Thoracic aorta (tissue), 2 donors: Measurements from ENCODE around the gene ENHO. TPM values are rescaled to one million over a fixed set of nuclear protein-coding genes. Genes with fewer than 3 reads are reported as not detected.

Experiments used
- ATAC-seq: fragments of 150-250 bp; one replicate; pipeline ENCODE4 v1.8.0; 2017; ENCODE audit warnings: low read depth; ENCODE audit not compliant: insufficient number of reproducible peaks, low FRiP score
- DNase-seq: peaks from one replicate; pipeline ENCODE4 v3.0.0-alpha.2; 2020; ENCODE audit warnings: low spot score
- H3K27ac ChIP-seq, 2 donors: fragments of 200-600 bp; sonication (generic); 1 replicate in 1 of 2; 2 replicates in 1 of 2; pipeline ENCODE4 v1.5.1; 2016; ENCODE audit warnings: mild to moderate bottlenecking in 2 of 2, moderate library complexity in 2 of 2
- H3K27me3 ChIP-seq: fragments of 200-600 bp; sonication (generic); replicated peaks from 2 replicates; pipeline ENCODE4 v1.6.0; 2016; ENCODE audit warnings: mild to moderate bottlenecking; ENCODE audit not compliant: insufficient read depth
- H3K36me3 ChIP-seq: fragments of 200-600 bp; sonication (generic); one replicate; pipeline ENCODE4 v1.5.1; 2016
- H3K4me1 ChIP-seq, 2 donors: fragments of 200-600 bp; sonication (generic); 1 replicate in 1 of 2; 2 replicates in 1 of 2; pipeline versions ENCODE4 v1.5.1 to v1.6.0; 2016; ENCODE audit warnings: low read depth in 2 of 2, mild to moderate bottlenecking in 1 of 2; ENCODE audit not compliant: control insufficient read depth in 1 of 2
- H3K4me3 ChIP-seq: fragments of 200-600 bp; sonication (generic); 2 replicates; pipeline ENCODE4 v1.5.1; 2016; ENCODE audit warnings: mild to moderate bottlenecking
- H3K9me3 ChIP-seq: fragments of 200-600 bp; sonication (generic); 2 replicates; pipeline ENCODE4 v1.5.1; 2016
- CTCF ChIP-seq: fragments of 200-600 bp; sonication (generic); IDR thresholded peaks from one replicate; pipeline ENCODE4 v1.5.1; 2019; ENCODE audit warnings: antibody characterized with exemption
- total RNA-seq, 2 donors: library from RNA; depleted of rRNA; stranded (reverse); fragments of >200 nt; gene quantifications; one replicate each; pipeline versions ENCODE4 v1.1.0 to v1.2.3, GENCODE V29; 2016

The ENHO gene
- total RNA-seq: not detected

GRCh38 chr9:34522971-34523797 lies at the start of gene ENHO:
TSS of gene ENHO (minus strand) at chr9:34522990. CDS start at chr9:34521695, 1,295 bp downstream.
- no peak within 1 kb of the TSS for H3K27ac ChIP-seq
- TF ChIP-seq CTCF: no peak
- no peaks in the 10 kb centered on the region for H3K27me3 ChIP-seq
- peak within 1 kb of the TSS; percentile 80 for H3K4me3 ChIP-seq
- no peaks in the 10 kb centered on the region for H3K36me3 ChIP-seq
- H3K4me1 ChIP-seq: peaks cover 0 to 14% of the 10 kb centered on the region in 2 donors
- DNase-seq (peak; percentile 28), ATAC-seq (peak; percentile 96)
- H3K9me3 ChIP-seq: no peaks in the 10 kb centered on the region

GRCh38 chr9:34572092-34572491 lies 49.3 kb upstream of the ENHO start:
- TF ChIP-seq CTCF: no peak
- DNase-seq (no peak), ATAC-seq (no peak)
- no peaks in the 10 kb centered on the region for H3K27me3 ChIP-seq
- no peaks in the 10 kb centered on the region for H3K36me3 ChIP-seq
- H3K9me3 ChIP-seq: no peaks in the 10 kb centered on the region
- no peak overlapping the region for H3K4me3 ChIP-seq
- no peaks in the 10 kb centered on the region for H3K4me1 ChIP-seq
- no peak overlapping the region for H3K27ac ChIP-seq

- no peak for DNase-seq
- no peak for ATAC-seq
- H3K27me3 ChIP-seq: peaks cover 3% of the 10 kb centered on the region
- no peak for TF ChIP-seq CTCF
- no peak overlapping the region for H3K4me3 ChIP-seq
- no peaks in the 10 kb centered on the region for H3K36me3 ChIP-seq
- H3K27ac ChIP-seq: no peak overlapping the region
- H3K4me1 ChIP-seq: no peaks in the 10 kb centered on the region
- no peaks in the 10 kb centered on the region for H3K9me3 ChIP-seq
Observed at GRCh38 chr9:34571481-34571810, 48.7 kb upstream of the ENHO start.

GRCh38 chr9:34570809-34571480 lies 48.2 kb upstream of the ENHO start:
- Histone ChIP-seq H3K4me3 (no peak overlapping the region), H3K9me3 (no peaks in the 10 kb centered on the region), H3K27me3 (peaks cover 6% of the 10 kb centered on the region), H3K27ac (no peak overlapping the region), H3K4me1 (no peaks in the 10 kb centered on the region), H3K36me3 (no peaks in the 10 kb centered on the region)
- no peak for TF ChIP-seq CTCF
- no peak for DNase-seq
- ATAC-seq: no peak

GRCh38 chr9:34570376-34570775 lies 47.6 kb upstream of the ENHO start:
- Histone ChIP-seq H3K9me3 (no peaks in the 10 kb centered on the region), H3K36me3 (no peaks in the 10 kb centered on the region), H3K4me1 (no peaks in the 10 kb centered on the region), H3K4me3 (no peak overlapping the region), H3K27ac (no peak overlapping the region), H3K27me3 (peaks cover 6% of the 10 kb centered on the region)
- no peak for DNase-seq
- no peak for TF ChIP-seq CTCF
- no peak for ATAC-seq
